OCI-LY3 (cell line): ENCODE measurements around the gene PREX1.

Experiments
- EZH2phosphoT487 ChIP-seq: fragments of 200-600 bp; shearing (Covaris generic); IDR thresholded peaks from 2 replicates; pipeline ENCODE4 v1.6.1; 2018; ENCODE audit warnings: antibody characterized with exemption, mixed run types, low read depth
- TF ChIP-seq, protein P1 (sequence below): fragments of 200-600, 300-600 bp; sonication (generic); IDR thresholded peaks from 2 replicates; pipeline ENCODE4 v1.5.1; 2014; ENCODE audit warnings: antibody characterized with exemption, low read length, low read depth

DNA sequence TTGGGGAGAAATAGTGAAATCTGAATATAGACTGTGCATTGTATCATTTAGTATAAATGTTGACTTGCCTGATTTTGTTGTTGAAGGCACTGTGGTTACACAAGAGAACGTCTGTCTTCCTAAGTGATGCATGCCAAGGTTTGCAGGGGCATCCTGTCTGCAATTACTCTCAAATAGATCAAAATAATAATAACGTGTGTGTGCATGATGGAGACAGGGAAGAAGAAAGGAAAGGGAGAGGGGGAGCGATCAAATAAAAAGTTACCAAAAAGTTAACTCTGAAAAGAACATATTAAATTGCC lies 14.4 kb downstream of the PREX1 start:
- TF ChIP-seq, protein P1, sequence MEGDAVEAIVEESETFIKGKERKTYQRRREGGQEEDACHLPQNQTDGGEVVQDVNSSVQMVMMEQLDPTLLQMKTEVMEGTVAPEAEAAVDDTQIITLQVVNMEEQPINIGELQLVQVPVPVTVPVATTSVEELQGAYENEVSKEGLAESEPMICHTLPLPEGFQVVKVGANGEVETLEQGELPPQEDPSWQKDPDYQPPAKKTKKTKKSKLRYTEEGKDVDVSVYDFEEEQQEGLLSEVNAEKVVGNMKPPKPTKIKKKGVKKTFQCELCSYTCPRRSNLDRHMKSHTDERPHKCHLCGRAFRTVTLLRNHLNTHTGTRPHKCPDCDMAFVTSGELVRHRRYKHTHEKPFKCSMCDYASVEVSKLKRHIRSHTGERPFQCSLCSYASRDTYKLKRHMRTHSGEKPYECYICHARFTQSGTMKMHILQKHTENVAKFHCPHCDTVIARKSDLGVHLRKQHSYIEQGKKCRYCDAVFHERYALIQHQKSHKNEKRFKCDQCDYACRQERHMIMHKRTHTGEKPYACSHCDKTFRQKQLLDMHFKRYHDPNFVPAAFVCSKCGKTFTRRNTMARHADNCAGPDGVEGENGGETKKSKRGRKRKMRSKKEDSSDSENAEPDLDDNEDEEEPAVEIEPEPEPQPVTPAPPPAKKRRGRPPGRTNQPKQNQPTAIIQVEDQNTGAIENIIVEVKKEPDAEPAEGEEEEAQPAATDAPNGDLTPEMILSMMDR = no peak
- TF ChIP-seq EZH2phosphoT487 = no peak
